Inflammatory macrophage treated with lipopolysaccharide for 1 hour (primary cell): ENCODE measurements around the gene IFNL2.

Experiments used
- DNase-seq, 2 donors: peaks; one replicate each; pipeline ENCODE4 v3.0.0-alpha.2; 2020 to 2022

Gene IFNL2

GRCh38 chr19:39318690-39319089, 50.5 kb downstream of the IFNL2 start:
- no peak for DNase-seq

- DNase-seq, result no peak
Measured at GRCh38 chr19:39319098-39319891, 51.1 kb downstream of the IFNL2 start.
